Lower lobe of right lung (tissue), 2 donors: ENCODE measurements around the gene SYP. TPM values are rescaled to one million over a fixed set of nuclear protein-coding genes. Genes with fewer than 3 reads are reported as not detected.
A peak's percentile ranks its signal among the peaks of the same experiment; 100 is the strongest.
"Not testable (repeated sequence)": the region's sequence is repeated elsewhere in the genome, so short reads cannot be mapped to it uniquely, and the experiment has no call there.

ENCODE experiments used
- ATAC-seq, 2 donors: fragments of 200-7000 bp; cut with Tn5 transposase; one replicate each; pipeline ENCODE4 v1.9.1; 2020 to 2022; ENCODE audit warnings: mild to moderate bottlenecking in 2 of 2, moderate library complexity in 2 of 2
- DNase-seq: peaks from one replicate; pipeline ENCODE4 v3.0.0-alpha.2; 2020
- H3K27ac ChIP-seq: fragments of 200-600 bp; one replicate; pipeline ENCODE4 v1.8.0; 2022
- H3K27me3 ChIP-seq: fragments of 200-600 bp; one replicate; pipeline ENCODE4 v1.8.0; 2022; ENCODE audit warnings: low read depth
- H3K36me3 ChIP-seq: fragments of 200-600 bp; one replicate; pipeline ENCODE4 v1.8.0; 2022; ENCODE audit warnings: mild to moderate bottlenecking
- H3K4me1 ChIP-seq: fragments of 200-600 bp; one replicate; pipeline ENCODE4 v1.8.0; 2022
- H3K4me3 ChIP-seq: fragments of 200-600 bp; one replicate; pipeline ENCODE4 v1.8.0; 2022; ENCODE audit warnings: mild to moderate bottlenecking
- H3K9me3 ChIP-seq: fragments of 200-600 bp; one replicate; pipeline ENCODE4 v1.8.0; 2022
- CTCF ChIP-seq: fragments of 200-600 bp; IDR thresholded peaks from one replicate; pipeline ENCODE4 v1.8.0; 2022; ENCODE audit warnings: antibody characterized with exemption, mild to moderate bottlenecking
- intact Hi-C: fragments of 100-400 bp; cut with DNase I; formaldehyde crosslinking; loops from one replicate; pipeline ENCODE4 v1.11.0; 2022
- total RNA-seq: library from RNA; stranded (reverse); fragmentation: NEBNext Ultra II Directional; extraction: Animal tissue kit (Norgen Biotek cat#: 25700); gene quantifications from one replicate; pipeline ENCODE4 v1.2.1, GENCODE V29; 2021
- donor health status: DM: no; HTN: yes; CAD: no; lungs with severe emphysema.

The SYP gene
- total RNA-seq, 1 donor from 2014 or later = 4.2 TPM

DNA sequence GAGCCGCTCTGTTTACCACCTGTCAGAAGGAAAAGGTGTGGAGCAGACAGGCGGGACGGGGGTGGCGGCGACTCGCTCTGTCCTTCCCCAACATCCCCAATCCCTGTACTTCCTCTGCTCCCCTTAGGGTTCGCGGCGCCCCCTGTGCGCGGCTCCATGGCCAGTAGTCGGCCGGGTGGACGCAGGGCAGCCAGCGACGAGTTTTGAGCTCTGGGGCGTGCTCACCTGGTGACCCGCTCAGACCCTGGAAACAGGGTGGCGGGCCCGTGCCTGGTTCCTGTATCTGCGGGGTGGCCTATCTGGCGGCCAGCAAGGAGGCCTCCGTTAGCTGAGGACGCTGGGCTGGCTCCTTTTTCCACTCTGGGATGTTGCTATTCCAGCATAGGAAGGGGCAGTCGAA, 42.8 kb downstream of the SYP start:
- DNase-seq = no peak
- no peak for ATAC-seq
- no peak overlapping the region for H3K4me3 ChIP-seq
- no peaks in the 10 kb centered on the region for H3K27me3 ChIP-seq
- no peak for TF ChIP-seq CTCF
- H3K27ac ChIP-seq = no peak overlapping the region
- H3K36me3 ChIP-seq = no peaks in the 10 kb centered on the region
- intact Hi-C loops = no loop called here
- H3K9me3 ChIP-seq = no peaks in the 10 kb centered on the region
- peaks cover 5% of the 10 kb centered on the region for H3K4me1 ChIP-seq

DNA sequence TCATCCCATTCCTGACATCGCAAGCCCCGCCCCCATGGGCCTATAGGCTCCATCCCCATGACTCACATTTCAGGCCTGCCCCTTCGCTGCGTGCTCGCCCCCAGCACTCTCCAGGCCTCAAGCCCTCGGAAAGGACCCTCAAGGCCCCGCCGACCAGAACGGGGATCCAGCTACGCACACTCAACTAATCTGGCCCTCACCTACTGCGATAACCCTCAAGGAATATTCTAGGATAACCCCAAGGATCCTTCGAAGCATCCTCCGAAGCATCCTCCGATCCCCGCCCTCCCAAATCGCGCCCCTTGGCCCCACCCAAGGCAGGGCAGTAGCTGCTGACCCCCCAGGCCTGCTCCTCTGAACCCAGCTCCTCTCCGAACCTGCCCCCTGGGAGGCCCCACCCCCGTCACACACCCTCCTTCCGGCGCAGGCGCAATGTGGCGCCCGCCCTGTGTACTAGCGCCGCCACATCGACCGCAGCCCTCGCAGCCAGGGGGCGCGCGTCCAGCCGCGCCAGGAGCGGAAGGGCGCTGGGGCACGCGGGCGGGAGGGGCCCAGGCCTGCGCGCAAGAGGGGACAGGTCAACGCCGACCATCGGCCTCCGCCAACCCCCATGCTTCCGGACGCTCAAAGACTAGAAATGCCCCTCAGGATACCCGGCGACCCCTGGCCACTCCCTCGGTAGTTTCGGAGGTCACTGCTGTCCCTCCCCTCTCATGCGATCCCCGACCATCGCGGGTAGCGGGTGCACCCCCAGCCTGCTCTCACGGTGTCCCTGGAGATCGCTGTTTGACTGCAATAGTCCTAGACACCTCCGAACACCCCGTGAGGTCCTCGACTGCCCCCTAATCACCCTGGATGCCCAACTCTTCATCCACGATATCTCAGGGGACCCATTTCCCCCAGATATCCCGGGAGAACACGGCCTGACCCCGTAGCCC, 43.8 kb downstream of the SYP start:
- Histone ChIP-seq H3K4me3 (peak overlapping the region; percentile 61), H3K9me3 (no peaks in the 10 kb centered on the region), H3K27me3 (no peaks in the 10 kb centered on the region), H3K4me1 (peaks cover 5% of the 10 kb centered on the region), H3K36me3 (no peaks in the 10 kb centered on the region), H3K27ac (peak overlapping the region; percentile 93)
- peak; percentile 93 for DNase-seq
- peak; percentile 97 to 98 for ATAC-seq
- TF ChIP-seq CTCF = peak; percentile 76
- intact Hi-C loops = no loop called here

DNA sequence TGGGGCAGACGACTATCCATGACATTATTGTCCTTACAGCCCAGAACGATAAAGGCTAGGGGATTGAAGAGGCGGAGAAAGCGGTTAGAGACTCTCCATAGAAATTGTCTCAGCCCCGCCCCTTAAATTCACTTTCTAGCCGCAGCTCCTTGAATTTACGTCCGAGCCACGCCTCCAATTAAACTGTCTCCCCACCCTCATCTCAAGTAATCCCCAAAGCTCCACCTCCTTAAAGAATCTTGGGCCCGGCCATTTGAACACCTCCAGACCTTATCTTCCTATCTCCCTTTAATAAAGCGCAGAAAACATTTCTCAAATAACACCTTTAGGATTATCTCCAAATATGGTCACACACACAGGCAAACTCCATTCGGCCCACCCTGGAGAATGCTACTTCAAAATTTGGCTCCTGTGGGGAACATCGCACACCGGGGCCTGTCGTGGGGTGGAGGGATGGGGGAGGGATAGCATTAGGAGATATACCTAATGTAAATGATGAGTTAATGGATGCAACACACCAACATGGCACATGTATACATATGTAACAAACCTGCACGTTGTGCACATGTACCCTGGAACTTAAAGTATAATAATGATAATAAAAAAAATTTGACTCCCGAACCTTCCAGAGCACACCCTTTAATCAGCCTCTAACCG, 44.6 kb downstream of the SYP start:
- peak overlapping the region; percentile 93 for H3K27ac ChIP-seq

DNA sequence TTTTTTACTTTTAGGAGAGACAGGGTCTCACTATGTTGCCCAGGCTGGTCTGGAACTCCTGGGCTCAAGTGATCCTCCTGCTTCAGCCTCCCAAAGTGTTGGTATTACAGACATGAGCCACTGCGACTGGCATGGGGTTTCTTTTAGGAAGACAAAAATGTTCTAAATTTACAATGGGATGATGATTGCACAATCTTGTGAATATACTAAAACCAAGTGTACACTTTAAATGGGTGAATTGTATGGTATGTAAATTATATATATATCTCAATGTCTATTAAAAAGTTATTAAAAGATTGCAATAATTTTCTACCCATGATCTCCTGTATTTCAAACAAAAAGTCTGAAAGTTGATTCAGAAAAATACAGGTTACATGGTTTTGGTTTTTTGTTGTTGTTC, 46.5 kb downstream of the SYP start:
- intact Hi-C loops = no loop called here
- Histone ChIP-seq H3K27ac (no peak overlapping the region), H3K36me3 (no peaks in the 10 kb centered on the region), H3K4me3 (no peak overlapping the region), H3K9me3 (no peaks in the 10 kb centered on the region), H3K4me1 (peaks cover 6% of the 10 kb centered on the region), H3K27me3 (no peaks in the 10 kb centered on the region)
- no peak for TF ChIP-seq CTCF
- DNase-seq (no peak), ATAC-seq (no peak)

More for the DNA sequence above, 44.6 kb downstream of the SYP start:
- Histone ChIP-seq H3K27me3 (no peaks in the 10 kb centered on the region), H3K9me3 (no peaks in the 10 kb centered on the region), H3K4me1 (peaks cover 5% of the 10 kb centered on the region), H3K36me3 (no peaks in the 10 kb centered on the region), H3K4me3 (peak overlapping the region; percentile 61)
- DNase-seq (no peak), ATAC-seq (peak; percentile 73 to 82)
- TF ChIP-seq CTCF = no peak
- intact Hi-C loops = no loop called here

DNA sequence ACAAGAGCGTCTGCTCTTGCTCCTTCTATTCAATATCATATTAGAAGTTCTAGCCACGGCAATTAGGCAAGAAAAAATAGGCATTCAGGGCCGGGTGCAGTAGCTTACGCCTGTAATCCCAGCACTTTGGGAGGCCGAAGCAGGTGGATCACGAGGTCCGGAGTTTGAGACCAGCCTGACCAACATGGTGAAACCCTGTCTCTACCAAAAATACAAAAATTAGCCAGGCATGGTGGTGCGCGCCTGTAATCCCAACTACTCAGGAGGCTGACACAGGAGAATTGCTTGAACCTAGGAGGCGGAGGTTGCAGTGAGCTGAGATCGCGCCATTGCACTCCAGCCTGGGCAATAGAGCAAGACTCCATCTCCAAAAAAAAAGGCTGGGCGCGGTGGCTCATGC, 50.7 kb downstream of the SYP start:
- H3K36me3 ChIP-seq, H3K27me3 ChIP-seq, ATAC-seq, H3K9me3 ChIP-seq, H3K27ac ChIP-seq, H3K4me1 ChIP-seq, DNase-seq, H3K4me3 ChIP-seq, intact Hi-C loops: not testable (repeated sequence)

DNA sequence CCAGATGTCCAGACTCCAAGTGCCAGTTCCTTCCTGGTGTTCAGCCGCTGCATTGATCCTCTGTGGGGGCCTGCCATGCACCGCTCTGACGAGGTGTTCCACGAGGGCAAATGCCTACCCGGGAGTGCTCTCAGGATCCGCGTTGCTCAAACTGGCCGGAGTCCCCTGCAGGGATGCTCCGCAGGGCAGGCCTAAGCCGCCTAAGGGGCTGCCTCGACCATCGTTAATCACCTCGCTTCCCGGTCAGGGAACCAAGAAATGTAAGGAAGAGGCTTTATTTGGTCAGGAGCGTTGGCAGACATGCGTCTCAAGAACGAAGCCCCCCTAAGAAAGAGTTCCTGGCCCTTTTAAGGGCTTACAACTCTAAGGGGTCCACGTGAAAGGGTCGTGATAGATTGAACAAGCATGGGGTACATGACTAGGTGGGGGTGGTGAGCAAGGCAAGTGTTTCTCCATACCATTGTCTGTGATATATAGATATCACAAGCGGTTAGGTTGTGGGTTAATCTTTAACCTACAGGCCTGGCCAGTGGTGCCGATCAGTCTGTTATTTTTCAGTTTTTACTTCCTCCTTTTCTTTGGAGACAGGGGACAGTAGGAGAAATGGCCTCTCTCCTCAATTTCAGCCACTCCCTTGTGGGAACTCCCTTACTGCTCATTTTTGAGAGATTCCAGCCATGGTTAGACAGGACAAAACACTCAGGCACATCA, 51.4 kb downstream of the SYP start:
- intact Hi-C loops, H3K27me3 ChIP-seq, ATAC-seq, H3K27ac ChIP-seq, H3K4me3 ChIP-seq, DNase-seq, H3K4me1 ChIP-seq, H3K9me3 ChIP-seq, H3K36me3 ChIP-seq: not testable (repeated sequence)
